ENCODE results near the gene TMEM14B. TPM values are rescaled to one million over a fixed set of nuclear protein-coding genes. Genes with fewer than 3 reads are reported as not detected.

TMEM14B gene
- total and polyA plus RNA-seq, 11 donors = 77.9 to 119 (median 102) TPM

DNA sequence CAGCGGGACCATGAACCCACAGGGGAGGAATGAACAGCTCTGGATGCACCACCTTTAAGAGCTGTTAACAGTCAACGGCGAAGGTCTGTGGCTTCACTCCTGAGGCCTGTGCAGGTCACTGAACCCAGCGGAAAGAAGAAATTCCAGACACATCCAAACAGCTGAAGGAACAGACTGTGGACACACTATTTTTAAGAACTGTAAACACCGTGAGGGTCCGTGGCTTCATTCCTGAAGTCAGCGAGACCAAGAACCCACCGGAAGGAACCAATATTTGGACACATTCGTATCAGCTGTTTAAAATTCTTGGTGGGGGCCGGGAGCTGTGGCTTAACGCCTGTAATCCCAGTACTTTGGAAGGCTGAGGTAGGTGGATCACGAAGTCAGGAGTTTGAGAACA is 5.4 kb upstream of the TMEM14B start:
- ATAC-seq = no peak
- Histone ChIP-seq H3K36me3 (peaks cover 0 to 16% (median 0%) of the 10 kb centered on the region in 9 donors), H3K27me3 (no peaks in the 10 kb centered on the region), H3K4me3 (no peak overlapping the region), H3K9me3 (no peaks in the 10 kb centered on the region), H3K27ac (no peak overlapping the region), H3K4me1 (peaks cover 0 to 8% (median 3%) of the 10 kb centered on the region in 12 donors)
- DNase-seq = no peak
- intact Hi-C loops (cut with DNase I) = loop anchor here in 1 of 10 donors (10.0 kb wide), 1 partner anchor 47 kb away; the partner anchor contains the start of genes C6orf52 and PAK1IP1
- WGBS, 4 donors = 94 to 98% (median 96%) methylated on average over 12 of the region's 12 CpGs
- TF ChIP-seq CTCF (IDR thresholded peaks at IDR 0.05) = no peak
- TF ChIP-seq POLR2A (IDR thresholded peaks at IDR 0.05) = no peak

DNA sequence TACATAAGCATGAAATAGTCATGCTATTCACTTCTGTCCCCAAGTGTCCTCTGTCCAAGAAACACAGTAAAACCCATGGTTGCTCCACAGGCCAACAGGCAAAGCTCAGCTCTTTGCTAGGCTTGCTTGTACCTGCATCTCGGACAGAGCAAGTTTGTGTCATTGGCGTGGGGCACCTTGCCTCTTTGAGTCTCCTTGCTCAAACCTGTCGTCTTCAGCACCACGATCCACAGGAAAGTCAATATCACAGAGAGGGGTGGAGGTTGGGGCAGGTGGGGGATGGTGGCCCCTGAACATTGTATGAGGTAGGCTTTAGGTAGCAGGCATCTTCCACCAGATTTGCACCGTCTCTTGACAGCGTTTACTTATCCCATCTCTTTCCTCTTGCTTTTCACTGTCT is 4.1 kb upstream of the TMEM14B start:
- intact Hi-C loops (cut with DNase I) = loop anchor here in 1 of 10 donors (10.0 kb wide), 1 partner anchor 49 kb away; the partner anchor contains the start of genes C6orf52 and PAK1IP1

DNA sequence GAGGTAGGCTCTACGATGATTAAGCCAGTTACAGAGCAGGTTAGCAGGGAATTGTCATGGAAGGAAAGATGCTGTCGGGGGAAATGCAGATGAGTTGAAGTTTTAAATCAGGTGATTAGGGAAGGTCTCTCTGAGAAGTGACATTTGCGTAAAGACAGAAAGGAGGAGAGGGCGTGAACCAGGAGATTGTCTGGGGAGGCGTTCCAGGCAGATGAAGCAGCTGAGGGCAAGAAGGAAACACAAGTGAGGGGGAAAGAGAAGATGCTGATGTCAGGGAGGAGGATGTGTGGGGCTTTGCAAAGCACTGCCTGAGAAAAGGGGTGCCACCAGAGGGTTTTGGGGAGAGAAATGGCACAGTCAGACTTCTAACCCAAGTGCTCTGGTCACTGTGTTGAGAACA is 2.5 kb upstream of the TMEM14B start:
- Histone ChIP-seq H3K27me3 (no peaks in the 10 kb centered on the region), H3K36me3 (peaks cover 0 to 17% (median 9%) of the 10 kb centered on the region in 9 donors), H3K4me1 (peaks cover 0 to 29% (median 23%) of the 10 kb centered on the region in 12 donors), H3K27ac (no peak overlapping the region), H3K9me3 (no peaks in the 10 kb centered on the region), H3K4me3 (no peak overlapping the region)
- no peak for ATAC-seq
- 79 to 89% (median 85%) methylated on average over 5 of the region's 5 CpGs for WGBS, 4 donors
- DNase-seq = no peak
- intact Hi-C loops (cut with DNase I) = loop anchor here in 4 of 10 donors (5.0 to 10.0 kb wide), 4 partner anchors 48 to 233 kb away; partner anchors contain the start of genes C6orf52 (in 2 of the 4) and PAK1IP1 (in 2 of the 4)
- TF ChIP-seq POLR2A (IDR thresholded peaks at IDR 0.05) = no peak
- TF ChIP-seq CTCF (IDR thresholded peaks at IDR 0.05) = no peak

More for the DNA sequence above, 4.1 kb upstream of the TMEM14B start:
- Histone ChIP-seq H3K27me3 (no peaks in the 10 kb centered on the region), H3K4me3 (no peak overlapping the region), H3K4me1 (peaks cover 0 to 13% (median 8%) of the 10 kb centered on the region in 12 donors), H3K9me3 (no peaks in the 10 kb centered on the region), H3K36me3 (peaks cover 0 to 16% (median 0%) of the 10 kb centered on the region in 9 donors), H3K27ac (no peak overlapping the region)
- DNase-seq (no peak), ATAC-seq (no peak)
- TF ChIP-seq POLR2A (IDR thresholded peaks at IDR 0.05) (no peak), CTCF (IDR thresholded peaks at IDR 0.05) (no peak)
- 81 to 92% (median 87%) methylated on average over 6 of the region's 6 CpGs for WGBS, 4 donors

DNA sequence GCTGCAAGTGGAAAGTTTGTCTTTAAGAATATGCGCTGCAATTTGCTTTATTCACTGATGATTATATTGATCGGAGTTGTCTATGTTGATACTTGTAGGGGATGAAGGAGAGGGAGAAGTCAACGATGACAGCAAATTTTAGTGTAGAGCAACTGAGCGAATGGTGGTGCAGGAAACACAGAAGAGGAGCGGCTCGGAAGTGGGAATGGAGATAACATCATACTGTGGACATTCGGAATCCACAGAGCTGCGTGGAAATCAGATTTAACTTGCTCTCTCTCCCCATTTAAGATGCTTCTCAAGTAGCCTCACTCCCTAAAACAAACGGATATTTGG is 722 bp upstream of the TMEM14B start:
- DNase-seq = no peak
- no peak for ATAC-seq
- Histone ChIP-seq H3K4me3 (peak overlapping the region; percentile 57 to 89 (median 79)), H3K9me3 (no peaks in the 10 kb centered on the region), H3K4me1 (peaks cover 0 to 40% (median 27%) of the 10 kb centered on the region in 12 donors), H3K27ac (peak overlapping the region in 10 of 12 donors; percentile 76 to 88 (median 83)), H3K27me3 (no peaks in the 10 kb centered on the region), H3K36me3 (peaks cover 0 to 33% (median 20%) of the 10 kb centered on the region in 9 donors)
- intact Hi-C loops (cut with DNase I) = loop anchor here in 8 of 10 donors (1.0 to 10.0 kb wide), 8 partner anchors 24 to 235 kb away; partner anchors contain the start of genes C6orf52 (in 6 of the 8), PAK1IP1 (in 6 of the 8) and TMEM14C (in 5 of the 8)
- 56 to 68% (median 59%) methylated on average over 9 of the region's 9 CpGs for WGBS, 4 donors
- TF ChIP-seq CTCF (IDR thresholded peaks at IDR 0.05) (no peak), POLR2A (IDR thresholded peaks at IDR 0.05) (no peak)

Data from heart left ventricle (tissue), 16 donors.